SH-SY5Y (cell line): ENCODE results near the gene PSPN.

Experiments used
- GATA2 ChIP-seq: IDR thresholded peaks from 2 replicates; pipeline ENCODE4 v1.6.1; 2011; ENCODE audit warnings: mild to moderate bottlenecking, low read depth, low read length
- GATA3 ChIP-seq: IDR thresholded peaks from 2 replicates; pipeline ENCODE4 v1.6.1; 2011; ENCODE audit warnings: low read depth, mild to moderate bottlenecking, low read length, moderate library complexity

- TF ChIP-seq GATA3 (no peak), GATA2 (no peak)
These were observed 17.7 kb downstream of the PSPN start for GRCh38 chr19:6358003-6358402.
